GM19193 (cell line): ENCODE measurements around the gene PTGR3.

Experiments used
- POLR2A ChIP-seq: IDR thresholded peaks from 4 replicates; pipeline ENCODE4 v1.6.1; 2011; ENCODE audit not compliant: insufficient read depth, insufficient read length; ENCODE audit errors: extremely low read depth

The PTGR3 gene

DNA sequence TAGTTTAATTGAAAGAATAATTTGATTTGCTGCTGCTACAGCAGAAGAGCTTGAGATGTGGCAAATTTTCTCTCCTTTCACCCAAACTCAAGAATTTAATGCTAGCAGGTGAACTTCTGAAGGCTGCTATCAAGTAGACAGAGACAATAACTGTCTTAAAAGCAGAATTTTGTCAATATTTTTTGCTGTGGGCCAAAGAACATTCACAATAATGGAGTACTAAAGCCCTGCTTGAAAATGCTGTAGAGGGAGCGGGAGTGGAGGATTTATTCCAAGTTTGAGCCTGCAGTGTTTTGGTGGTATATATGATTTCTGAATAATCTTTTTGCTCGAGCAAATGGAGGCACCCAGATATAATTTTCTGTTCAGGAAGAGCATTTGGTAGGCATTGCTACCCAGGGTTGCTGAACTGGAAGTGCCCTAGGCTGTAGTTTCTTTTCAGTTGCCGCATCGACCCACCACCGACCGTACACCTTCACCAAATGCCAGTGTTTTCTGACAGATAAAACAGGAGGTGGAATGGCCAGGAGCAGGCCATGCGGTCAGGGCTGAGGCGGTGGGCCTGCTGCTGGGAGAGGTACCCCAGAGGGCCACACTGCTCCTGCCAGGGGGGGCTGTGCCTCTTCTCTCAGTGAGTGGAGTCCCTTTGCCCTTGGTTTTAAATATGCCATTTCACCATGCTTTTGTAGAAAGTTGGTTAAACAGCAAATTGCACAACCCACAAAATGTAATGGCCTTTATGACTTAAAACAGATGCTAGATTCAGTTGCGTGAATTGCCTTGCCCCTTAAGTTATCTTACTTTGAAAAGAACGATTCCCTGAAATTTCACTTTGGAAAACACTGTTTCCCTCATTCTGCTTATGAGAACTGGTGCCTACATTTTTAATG, 38.0 kb upstream of the PTGR3 start:
- TF ChIP-seq POLR2A, result no peak

DNA sequence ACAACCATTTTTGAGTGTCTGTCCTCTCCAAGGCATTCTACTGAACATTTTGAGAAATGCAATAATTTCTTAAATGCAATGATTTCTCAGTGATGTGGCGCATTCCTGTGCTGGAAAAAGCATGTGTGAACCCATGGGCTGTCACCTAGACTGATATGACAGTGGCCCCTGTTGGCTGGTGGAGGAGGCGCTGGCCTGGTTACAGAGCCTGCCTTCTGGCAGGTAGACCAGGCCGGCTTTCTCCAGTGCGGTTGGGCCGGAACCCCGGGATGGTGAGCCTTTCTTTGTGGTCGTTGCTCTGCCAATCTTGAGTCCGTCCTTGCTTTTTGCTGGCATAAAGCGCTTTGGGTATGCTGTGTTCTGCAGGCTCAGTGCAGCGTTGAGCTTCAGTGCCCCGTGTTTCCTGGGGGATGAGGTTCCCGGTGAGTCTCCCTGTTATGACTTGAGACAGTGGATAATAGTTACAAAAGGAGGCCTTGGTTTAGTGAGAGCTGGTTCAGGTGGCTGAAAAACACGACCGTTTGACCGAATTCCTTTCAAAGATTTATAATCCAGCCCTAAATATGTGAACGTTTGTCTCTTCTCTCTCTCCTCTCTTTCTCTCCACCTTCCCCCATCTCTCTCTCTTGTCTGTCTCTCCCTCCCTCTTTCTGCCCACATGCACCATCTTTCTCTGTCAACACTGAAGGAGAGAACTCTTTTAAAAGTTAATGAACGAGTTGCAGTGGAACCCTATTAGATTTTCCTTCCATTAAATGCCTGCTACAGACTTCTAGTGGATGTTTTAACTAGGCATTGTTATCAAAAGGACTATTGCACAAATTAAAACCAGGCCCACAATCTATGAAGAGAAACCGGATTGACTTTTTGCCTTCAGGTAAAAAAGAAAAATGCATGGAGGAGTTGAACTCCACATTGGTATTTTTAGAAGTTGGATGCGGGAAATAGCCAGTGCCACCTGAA, 35.7 kb upstream of the PTGR3 start:
- no peak for TF ChIP-seq POLR2A

DNA sequence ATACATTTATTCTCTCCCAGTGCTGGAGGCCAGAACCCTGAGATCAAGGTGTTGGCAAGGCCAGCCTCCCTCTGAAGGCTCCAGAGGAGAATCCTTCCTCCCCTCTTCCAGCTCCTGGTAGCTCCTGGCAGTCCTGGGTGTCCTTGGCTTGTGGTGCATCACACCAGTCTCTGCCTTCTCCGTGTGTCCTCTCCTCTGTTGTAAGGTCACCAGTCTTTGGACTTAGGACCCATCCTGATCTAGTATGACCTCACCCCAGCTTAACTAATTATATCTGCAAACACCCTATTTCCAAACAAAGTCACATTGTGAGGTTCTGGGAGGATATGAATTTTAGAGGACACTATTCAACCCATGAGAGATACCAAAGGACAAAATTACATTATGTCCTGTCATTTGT, 32.8 kb upstream of the PTGR3 start:
- TF ChIP-seq POLR2A, result no peak

DNA sequence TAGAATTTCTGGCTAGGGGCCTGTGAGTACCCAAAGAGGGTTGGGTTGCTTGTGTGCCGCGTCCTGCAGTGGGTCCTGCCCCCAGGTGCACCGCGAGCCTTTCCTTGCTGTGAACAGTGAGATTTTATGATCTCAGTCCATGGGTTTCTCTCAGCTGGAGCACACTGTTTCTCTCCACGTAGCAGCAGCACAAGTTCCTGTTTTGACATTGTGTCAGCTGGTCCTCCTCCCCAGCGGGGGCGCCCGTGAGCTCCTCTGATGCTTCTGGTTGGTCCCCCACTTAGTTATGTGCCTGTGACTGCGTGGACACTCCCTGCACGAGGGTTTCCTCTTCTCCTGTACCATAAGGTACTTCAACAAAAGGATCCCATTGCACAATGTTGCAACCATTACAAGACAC, 31.5 kb upstream of the PTGR3 start:
- TF ChIP-seq POLR2A, result no peak

- TF ChIP-seq POLR2A, result no peak
Measured at GRCh38 chr18:75238786-75239185, 29.8 kb upstream of the PTGR3 start.

- no peak for TF ChIP-seq POLR2A
Measured at GRCh38 chr18:75238100-75238499, 29.2 kb upstream of the PTGR3 start.

- no peak for TF ChIP-seq POLR2A
Measured at GRCh38 chr18:75235896-75236295, 27.0 kb upstream of the PTGR3 start.

DNA sequence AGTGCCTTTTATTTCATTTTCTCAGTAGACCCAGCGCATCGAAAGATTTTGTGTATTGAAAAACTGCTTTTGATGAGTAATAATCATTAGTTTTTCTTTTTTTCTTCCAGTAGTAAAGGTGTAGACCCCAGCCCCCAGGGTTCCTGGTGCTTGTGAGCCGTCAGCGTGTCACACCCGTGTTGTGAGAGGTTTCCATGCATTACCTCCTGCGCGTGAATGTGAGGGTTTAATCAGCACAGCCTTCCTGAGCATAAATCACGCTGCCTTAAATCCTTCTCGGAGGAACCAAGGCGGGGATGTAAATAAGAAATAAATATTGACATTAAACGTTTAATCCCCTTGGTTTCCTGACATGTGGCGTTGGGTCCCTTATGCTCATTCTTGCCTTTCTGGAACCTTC, 26.0 kb upstream of the PTGR3 start:
- TF ChIP-seq POLR2A, result no peak

DNA sequence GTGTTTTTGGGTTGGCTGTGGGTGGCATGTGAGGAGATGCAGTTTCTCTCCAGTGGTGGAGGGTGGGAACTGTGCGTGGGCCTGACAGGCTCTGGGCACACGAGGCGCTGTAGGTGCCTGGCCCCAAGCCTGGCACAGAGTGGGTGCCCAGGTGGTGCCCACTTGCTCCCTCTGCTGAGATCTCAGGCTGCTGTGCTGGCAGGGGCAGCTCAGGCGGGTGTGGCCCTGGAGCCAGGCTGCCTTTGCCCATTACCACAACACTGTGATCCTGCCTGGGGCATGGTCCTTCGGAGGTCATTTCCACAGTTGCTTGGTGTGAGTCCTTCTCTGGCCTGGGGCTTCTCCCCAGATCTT, 22.1 kb upstream of the PTGR3 start:
- no peak for TF ChIP-seq POLR2A

DNA sequence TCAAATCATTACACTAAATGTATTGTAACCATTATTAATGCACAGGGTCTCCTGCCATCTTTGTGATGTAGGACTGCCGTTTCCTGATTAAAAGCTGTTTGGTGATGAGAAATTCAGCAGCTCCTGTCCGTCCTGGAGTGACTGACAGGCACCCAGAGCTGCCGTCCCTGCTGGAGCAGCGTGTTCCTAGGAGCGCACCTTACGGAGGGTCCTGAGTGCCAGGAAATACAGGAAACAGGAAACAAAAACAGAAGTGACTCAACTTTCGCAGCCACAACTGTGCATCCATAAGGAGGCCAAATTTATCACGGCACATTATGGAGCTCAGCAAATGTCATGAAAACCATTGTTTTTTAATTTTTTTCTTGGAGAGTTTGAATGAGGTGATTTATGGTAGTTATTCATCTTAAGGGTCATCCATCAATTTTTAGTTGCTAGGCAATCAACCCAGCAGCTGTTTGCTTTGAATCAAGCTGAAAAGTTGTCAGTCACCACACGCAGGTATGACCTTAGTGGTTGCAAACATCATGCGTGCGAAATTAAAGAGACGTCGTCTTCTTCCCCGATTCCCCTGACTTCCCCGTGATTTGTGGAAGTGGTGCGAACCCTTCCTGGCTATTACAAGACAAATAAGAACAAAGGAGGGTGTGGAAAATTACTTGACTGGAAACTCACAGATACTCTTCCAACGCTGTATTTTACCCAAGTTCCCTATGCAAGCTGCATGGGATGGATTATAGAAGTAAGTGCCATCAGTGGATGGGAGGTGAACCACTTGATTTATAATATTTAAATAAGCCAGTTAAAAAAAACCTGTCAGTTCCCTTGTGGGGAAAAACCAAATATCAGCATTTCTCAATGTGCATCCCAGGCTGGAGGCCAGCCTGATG, 21.5 kb upstream of the PTGR3 start:
- TF ChIP-seq POLR2A, result no peak

GRCh38 chr18:75229437-75229836, 20.5 kb upstream of the PTGR3 start:
- TF ChIP-seq POLR2A, result no peak

- no peak for TF ChIP-seq POLR2A
Measured at GRCh38 chr18:75228967-75229366, 20.0 kb upstream of the PTGR3 start.

DNA sequence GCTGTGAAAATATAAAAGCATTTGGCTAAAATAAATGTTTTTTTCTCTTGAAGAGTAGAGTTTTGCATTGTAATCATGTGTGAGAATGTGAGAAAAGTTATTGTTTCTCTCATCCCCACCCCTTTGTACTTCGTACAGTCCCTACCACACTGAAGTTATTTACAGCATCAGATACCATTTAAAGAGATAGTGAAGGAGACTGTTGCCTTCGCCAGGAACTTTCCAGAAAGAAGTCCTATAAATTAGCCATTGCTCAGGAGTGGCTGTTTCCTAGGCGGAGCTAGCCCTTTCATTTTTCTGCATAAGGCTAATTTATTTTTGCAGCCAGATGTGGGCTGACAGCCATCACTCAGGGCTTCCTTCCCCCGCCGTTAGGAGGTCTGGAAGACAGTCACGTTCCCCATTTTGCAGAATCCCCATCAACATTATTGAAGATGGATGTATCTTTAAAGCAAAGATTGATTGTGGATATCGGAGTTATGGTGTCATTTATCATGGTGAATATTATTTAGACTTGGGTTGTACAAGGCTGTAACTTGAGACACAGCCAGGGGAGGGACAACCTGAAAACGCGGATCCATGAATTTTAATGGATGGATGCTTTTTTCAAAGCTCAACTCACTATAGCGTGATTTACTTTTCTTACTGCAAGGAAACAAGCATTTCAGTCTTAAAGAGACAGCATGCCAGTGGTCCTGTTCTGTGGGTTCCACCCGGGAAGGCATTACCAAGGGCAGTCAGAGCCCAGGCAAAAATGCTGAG, 18.8 kb upstream of the PTGR3 start:
- TF ChIP-seq POLR2A, result no peak

- TF ChIP-seq POLR2A, result no peak
Measured at GRCh38 chr18:75226956-75227316, 18.0 kb upstream of the PTGR3 start.
